Neural crest cell (in vitro differentiated cells): ENCODE data around the gene PPL. TPM values are rescaled to one million over a fixed set of nuclear protein-coding genes. Genes with fewer than 3 reads are reported as not detected.
A peak's percentile ranks its signal among the peaks of the same experiment; 100 is the strongest.

Source experiments
- DNase-seq: peaks from one replicate; pipeline ENCODE4 v3.0.0; 2021; ENCODE audit warnings: low read depth, mixed read lengths, low spot score
- H3K27ac Mint-ChIP-seq: one replicate; pipeline ENCODE4 v1.8.0; 2021; ENCODE audit warnings: mild to moderate bottlenecking, mixed read lengths; ENCODE audit not compliant: unreplicated experiment
- H3K27me3 Mint-ChIP-seq: 2 replicates; pipeline ENCODE4 v1.8.0; 2021; ENCODE audit warnings: low read depth, mild to moderate bottlenecking, mixed read lengths
- H3K36me3 Mint-ChIP-seq: 2 replicates; pipeline ENCODE4 v1.8.0; 2021; ENCODE audit warnings: low read depth, mild to moderate bottlenecking, mixed read lengths
- H3K4me1 Mint-ChIP-seq: 2 replicates; pipeline ENCODE4 v1.8.0; 2021; ENCODE audit warnings: mixed read lengths
- H3K4me3 Mint-ChIP-seq: one replicate; pipeline ENCODE4 v1.8.0; 2021; ENCODE audit warnings: mild to moderate bottlenecking, mixed read lengths
- H3K9me3 Mint-ChIP-seq: 2 replicates; pipeline ENCODE4 v1.8.0; 2021; ENCODE audit warnings: mixed read lengths
- total RNA-seq: library from RNA; stranded (reverse); gene quantifications from 2 replicates; pipeline ENCODE4 v1.2.1, GENCODE V29; 2021
- TF ChIP-seq, protein P1 (sequence below): fragments of 200-600 bp; sonication (generic); conservative IDR thresholded peaks from 2 replicates; pipeline ENCODE4 v1.5.0; 2021; ENCODE audit warnings: antibody characterized with exemption, mild to moderate bottlenecking

PPL gene
- total RNA-seq, 1 donor from 2014 or later: 0.26 TPM

DNA sequence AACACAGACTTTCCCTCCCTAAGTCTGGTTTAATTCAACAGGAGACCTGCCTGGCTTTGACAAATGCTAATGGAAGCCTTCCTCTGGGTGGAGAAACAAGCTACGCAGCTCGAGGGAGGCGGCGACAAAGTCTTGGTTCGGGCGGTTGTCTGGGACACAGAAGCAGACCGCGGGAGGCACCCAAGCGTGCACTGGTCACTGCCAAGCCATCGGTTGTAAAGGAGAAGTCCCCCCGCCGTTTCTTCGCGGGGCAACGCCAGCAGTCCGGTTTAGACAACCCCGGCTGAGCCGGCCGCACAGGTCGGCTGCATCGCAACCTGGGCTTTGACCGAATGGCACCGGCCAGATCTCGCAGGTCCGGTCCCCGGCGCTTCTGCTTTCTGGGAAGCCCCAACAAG lies 90.4 kb downstream of the PPL start:
- H3K27ac Mint-ChIP-seq: peak overlapping the region; percentile 45
- H3K4me1 Mint-ChIP-seq: peaks cover 44% of the 10 kb centered on the region
- TF ChIP-seq, protein P1, sequence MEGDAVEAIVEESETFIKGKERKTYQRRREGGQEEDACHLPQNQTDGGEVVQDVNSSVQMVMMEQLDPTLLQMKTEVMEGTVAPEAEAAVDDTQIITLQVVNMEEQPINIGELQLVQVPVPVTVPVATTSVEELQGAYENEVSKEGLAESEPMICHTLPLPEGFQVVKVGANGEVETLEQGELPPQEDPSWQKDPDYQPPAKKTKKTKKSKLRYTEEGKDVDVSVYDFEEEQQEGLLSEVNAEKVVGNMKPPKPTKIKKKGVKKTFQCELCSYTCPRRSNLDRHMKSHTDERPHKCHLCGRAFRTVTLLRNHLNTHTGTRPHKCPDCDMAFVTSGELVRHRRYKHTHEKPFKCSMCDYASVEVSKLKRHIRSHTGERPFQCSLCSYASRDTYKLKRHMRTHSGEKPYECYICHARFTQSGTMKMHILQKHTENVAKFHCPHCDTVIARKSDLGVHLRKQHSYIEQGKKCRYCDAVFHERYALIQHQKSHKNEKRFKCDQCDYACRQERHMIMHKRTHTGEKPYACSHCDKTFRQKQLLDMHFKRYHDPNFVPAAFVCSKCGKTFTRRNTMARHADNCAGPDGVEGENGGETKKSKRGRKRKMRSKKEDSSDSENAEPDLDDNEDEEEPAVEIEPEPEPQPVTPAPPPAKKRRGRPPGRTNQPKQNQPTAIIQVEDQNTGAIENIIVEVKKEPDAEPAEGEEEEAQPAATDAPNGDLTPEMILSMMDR: no peak
- peak overlapping the region; percentile 92 for H3K4me3 Mint-ChIP-seq
- H3K36me3 Mint-ChIP-seq: peaks cover 3% of the 10 kb centered on the region
- no peaks in the 10 kb centered on the region for H3K27me3 Mint-ChIP-seq
- H3K9me3 Mint-ChIP-seq: no peaks in the 10 kb centered on the region
- DNase-seq: peak; percentile 16

DNA sequence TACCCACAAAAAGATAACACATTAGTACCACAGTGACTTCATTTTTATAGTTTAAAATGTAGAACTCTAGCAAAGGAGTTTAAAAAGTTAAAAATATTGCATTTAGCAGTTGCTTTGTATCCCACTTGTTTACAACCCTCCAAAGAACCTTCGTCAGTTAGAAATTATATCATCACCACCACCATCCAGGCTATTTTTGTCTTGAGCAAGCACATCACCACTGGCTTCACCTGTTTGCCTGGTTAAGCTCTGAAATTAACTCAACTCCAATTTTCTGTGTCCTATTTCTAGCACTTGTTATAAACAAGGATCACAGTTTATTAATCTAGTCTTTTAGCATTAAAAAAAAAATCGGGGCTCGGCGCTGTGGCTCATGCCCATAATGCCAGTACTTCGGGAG lies 96.0 kb downstream of the PPL start:
- TF ChIP-seq, protein P1: no peak
- H3K9me3 Mint-ChIP-seq: no peaks in the 10 kb centered on the region
- H3K4me1 Mint-ChIP-seq: peaks cover 9% of the 10 kb centered on the region
- no peak overlapping the region for H3K27ac Mint-ChIP-seq
- H3K27me3 Mint-ChIP-seq: no peaks in the 10 kb centered on the region
- DNase-seq: no peak
- H3K4me3 Mint-ChIP-seq: no peak overlapping the region
- peaks cover 5% of the 10 kb centered on the region for H3K36me3 Mint-ChIP-seq

DNA sequence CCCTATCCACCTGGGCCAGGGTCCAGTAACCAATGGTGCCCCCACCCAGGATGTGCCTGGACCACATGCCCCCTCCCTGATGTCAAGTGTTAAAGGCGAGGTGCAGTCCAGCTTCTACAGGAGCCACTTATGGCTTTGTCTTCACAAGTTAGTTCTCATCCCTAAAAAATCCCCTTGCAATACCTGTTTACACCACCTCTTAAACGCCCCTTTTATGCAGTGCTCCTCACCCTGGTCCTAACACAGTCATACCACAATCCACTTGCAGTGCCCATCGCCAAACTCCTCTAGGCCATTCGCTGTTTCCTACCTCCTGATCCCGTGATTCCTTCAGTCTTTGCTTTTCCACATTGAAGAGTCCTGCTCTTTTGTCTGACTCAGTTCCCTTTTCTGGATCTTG lies 97.0 kb downstream of the PPL start:
- TF ChIP-seq, protein P1: no peak
- no peaks in the 10 kb centered on the region for H3K4me1 Mint-ChIP-seq
- H3K27me3 Mint-ChIP-seq: no peaks in the 10 kb centered on the region
- DNase-seq: no peak
- H3K4me3 Mint-ChIP-seq: no peak overlapping the region
- H3K27ac Mint-ChIP-seq: no peak overlapping the region
- H3K9me3 Mint-ChIP-seq: no peaks in the 10 kb centered on the region
- peaks cover 5% of the 10 kb centered on the region for H3K36me3 Mint-ChIP-seq

DNA sequence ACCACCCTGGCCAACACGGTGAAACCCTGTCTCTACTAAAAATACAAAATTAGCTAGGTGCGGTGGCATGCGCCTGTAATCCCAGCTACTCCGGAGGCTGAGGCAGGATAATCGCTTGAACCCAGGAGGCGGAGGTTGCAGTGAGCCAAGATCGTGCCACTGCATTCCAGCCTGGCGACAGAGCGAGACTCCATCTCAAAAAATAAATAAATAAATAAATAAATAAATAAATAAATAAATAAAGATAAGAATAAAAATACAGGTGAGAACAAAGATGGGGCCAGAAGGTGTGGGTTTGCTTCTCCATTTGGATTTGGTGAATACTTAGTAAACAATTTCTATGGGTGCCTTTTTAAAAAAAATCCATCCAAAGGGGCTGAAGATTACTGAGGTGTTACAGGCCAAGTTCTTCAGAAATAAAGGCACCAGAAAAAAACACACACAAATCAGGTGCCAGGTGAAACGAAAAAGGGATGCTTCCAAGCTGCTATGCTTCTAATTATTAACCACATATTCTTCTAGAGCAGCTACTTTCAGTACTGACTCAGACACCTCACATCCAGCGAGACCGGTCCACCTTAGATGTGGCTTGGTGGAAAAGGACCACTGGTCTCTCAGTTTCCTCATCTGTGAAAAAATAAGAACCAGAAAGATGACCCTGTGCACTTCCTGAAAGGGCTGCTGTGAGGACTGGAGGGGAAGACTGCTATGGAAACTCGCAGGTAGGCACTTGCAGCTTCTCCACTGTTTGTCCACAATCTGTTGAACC lies 99.0 kb downstream of the PPL start:
- TF ChIP-seq, protein P1: no peak
- H3K4me1 Mint-ChIP-seq: no peaks in the 10 kb centered on the region
- no peak for DNase-seq
- H3K36me3 Mint-ChIP-seq: peaks cover 5% of the 10 kb centered on the region
- no peaks in the 10 kb centered on the region for H3K27me3 Mint-ChIP-seq
- H3K9me3 Mint-ChIP-seq: no peaks in the 10 kb centered on the region
- H3K27ac Mint-ChIP-seq: no peak overlapping the region
- no peak overlapping the region for H3K4me3 Mint-ChIP-seq

GRCh38 chr16:4836727-4837126 lies 100.2 kb downstream of the PPL start:
- Mint-ChIP-seq H3K4me1 (no peaks in the 10 kb centered on the region), H3K27me3 (no peaks in the 10 kb centered on the region), H3K36me3 (peaks cover 5% of the 10 kb centered on the region), H3K4me3 (no peak overlapping the region), H3K9me3 (no peaks in the 10 kb centered on the region), H3K27ac (no peak overlapping the region)
- no peak for DNase-seq
- TF ChIP-seq, protein P1: no peak
